Astrocyte (in vitro differentiated cells and primary cell): Measurements from ENCODE around the gene DIAPH3. TPM values are rescaled to one million over a fixed set of nuclear protein-coding genes. Genes with fewer than 3 reads are reported as not detected.

Experiments used
- DNase-seq: peaks from one replicate; pipeline ENCODE4 v3.0.0-alpha.2; 2010; ENCODE audit warnings: low read depth
- FAIRE-seq: peaks from 2 replicates; lab custom pipeline; 2011; peaks lifted over from hg19 to GRCh38; lab: Jason Lieb, UNC
- H2AFZ ChIP-seq: 2 replicates; pipeline ENCODE4 v1.6.0; 2012; ENCODE audit warnings: low read depth, low read length, inconsistent platforms
- H3K27ac ChIP-seq: 2 replicates; pipeline ENCODE4 v1.5.1; 2011; ENCODE audit warnings: low read depth, low read length, inconsistent platforms
- H3K27me3 ChIP-seq: 2 replicates; pipeline ENCODE4 v1.6.0; 2011; ENCODE audit warnings: low read length, inconsistent platforms; ENCODE audit not compliant: insufficient read depth
- H3K36me3 ChIP-seq: 2 replicates; pipeline ENCODE4 v1.5.1; 2011; ENCODE audit warnings: low read length, inconsistent platforms; ENCODE audit not compliant: insufficient read depth
- H3K4me1 ChIP-seq: 2 replicates; pipeline ENCODE4 v1.5.1; 2011; ENCODE audit warnings: low read length, inconsistent platforms; ENCODE audit not compliant: insufficient read depth
- H3K4me2 ChIP-seq: 2 replicates; pipeline ENCODE4 v1.6.0; 2012; ENCODE audit warnings: low read length, inconsistent platforms
- H3K4me3 ChIP-seq: 2 replicates; pipeline ENCODE4 v1.5.1; 2011; ENCODE audit warnings: low read depth, mild to moderate bottlenecking, low read length, inconsistent platforms; ENCODE audit not compliant: insufficient read depth
- H3K79me2 ChIP-seq: 2 replicates; pipeline ENCODE4 v1.6.0; 2012; ENCODE audit warnings: mild to moderate bottlenecking, low read length, inconsistent platforms; ENCODE audit not compliant: insufficient read depth
- H3K9ac ChIP-seq: 2 replicates; pipeline ENCODE4 v1.6.0; 2012; ENCODE audit warnings: mild to moderate bottlenecking, low read length, inconsistent platforms
- H3K9me3 ChIP-seq: 2 replicates; pipeline ENCODE4 v1.5.1; 2012; ENCODE audit warnings: low read depth, mild to moderate bottlenecking, low read length, inconsistent platforms; ENCODE audit not compliant: insufficient read depth
- H4K20me1 ChIP-seq: 2 replicates; pipeline ENCODE4 v1.6.0; 2012; ENCODE audit warnings: low read length, inconsistent platforms; ENCODE audit not compliant: insufficient read depth
- H3K27ac Mint-ChIP-seq: one replicate; pipeline ENCODE4 v1.8.0; 2021; ENCODE audit warnings: mild to moderate bottlenecking, mixed read lengths; ENCODE audit not compliant: unreplicated experiment
- H3K27me3 Mint-ChIP-seq: one replicate; pipeline ENCODE4 v1.8.0; 2021; ENCODE audit warnings: low read depth, mixed read lengths; ENCODE audit not compliant: unreplicated experiment
- H3K36me3 Mint-ChIP-seq: one replicate; pipeline ENCODE4 v1.8.0; 2021; ENCODE audit warnings: low read depth, mixed read lengths; ENCODE audit not compliant: unreplicated experiment
- H3K4me1 Mint-ChIP-seq: one replicate; pipeline ENCODE4 v1.8.0; 2021; ENCODE audit warnings: low read depth, mixed read lengths; ENCODE audit not compliant: unreplicated experiment
- H3K4me3 Mint-ChIP-seq: one replicate; pipeline ENCODE4 v1.8.0; 2021; ENCODE audit warnings: mild to moderate bottlenecking, moderate library complexity, mixed read lengths; ENCODE audit not compliant: unreplicated experiment
- H3K9me3 Mint-ChIP-seq: one replicate; pipeline ENCODE4 v1.8.0; 2021; ENCODE audit warnings: mild to moderate bottlenecking, mixed read lengths; ENCODE audit not compliant: unreplicated experiment
- CTCF ChIP-seq: IDR thresholded peaks from 2 replicates; pipeline ENCODE4 v1.5.1; 2011; ENCODE audit warnings: low read depth, mild to moderate bottlenecking, inconsistent platforms, low read length, moderate library complexity; ENCODE audit not compliant: insufficient read depth
- EZH2 ChIP-seq: IDR thresholded peaks from 2 replicates; pipeline ENCODE4 v1.6.1; 2012; ENCODE audit warnings: mild to moderate bottlenecking, low read length, inconsistent platforms; ENCODE audit not compliant: insufficient read depth
- total RNA-seq: library from RNA; stranded (reverse); gene quantifications from 2 replicates; pipeline ENCODE4 v1.2.1, GENCODE V29; 2021

DIAPH3 gene
- total RNA-seq, 1 donor from 2014 or later, result 19.0 TPM

DNA sequence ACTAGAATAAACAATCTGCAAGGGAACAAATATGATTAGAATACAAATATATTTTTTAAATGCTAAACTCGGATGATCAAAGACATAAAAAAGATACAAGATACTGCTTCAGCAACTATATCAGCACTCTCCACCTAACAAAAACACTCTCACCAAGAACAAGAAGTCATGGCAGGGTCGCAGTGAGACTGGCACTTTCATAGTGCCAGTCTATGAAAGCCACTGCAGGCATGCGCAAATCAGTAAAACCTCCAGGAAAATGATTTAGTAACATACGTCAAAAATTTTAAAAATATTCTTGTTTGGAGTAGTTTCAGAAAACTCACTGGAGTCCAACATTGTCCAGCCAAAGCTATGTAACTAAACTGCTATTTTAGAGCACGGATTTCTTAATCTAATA is 295.9 kb downstream of the DIAPH3 start:
- H3K36me3 ChIP-seq, result no peaks in the 10 kb centered on the region
- DNase-seq (no peak), FAIRE-seq (no peak)
- no peaks in the 10 kb centered on the region for H4K20me1 ChIP-seq
- Mint-ChIP-seq H3K4me3 (no peak overlapping the region), H3K36me3 (no peaks in the 10 kb centered on the region), H3K9me3 (no peaks in the 10 kb centered on the region), H3K27ac (no peak overlapping the region), H3K27me3 (no peaks in the 10 kb centered on the region), H3K4me1 (no peaks in the 10 kb centered on the region)
- no peaks in the 10 kb centered on the region for H3K79me2 ChIP-seq
- H3K4me3 ChIP-seq, result no peak overlapping the region
- H3K9ac ChIP-seq, result no peak overlapping the region
- H3K27me3 ChIP-seq, result no peaks in the 10 kb centered on the region
- TF ChIP-seq CTCF (no peak), EZH2 (no peak)
- H2AFZ ChIP-seq, result no peak overlapping the region
- H3K27ac ChIP-seq, result no peak overlapping the region
- H3K9me3 ChIP-seq, result no peaks in the 10 kb centered on the region
- no peak overlapping the region for H3K4me2 ChIP-seq
- no peaks in the 10 kb centered on the region for H3K4me1 ChIP-seq

GRCh38 chr13:59865398-59865797 is 298.3 kb downstream of the DIAPH3 start:
- no peak for FAIRE-seq
- no peaks in the 10 kb centered on the region for H3K36me3 Mint-ChIP-seq
- Histone ChIP-seq H3K4me3 (no peak overlapping the region), H4K20me1 (no peaks in the 10 kb centered on the region), H3K27me3 (no peaks in the 10 kb centered on the region), H3K79me2 (no peaks in the 10 kb centered on the region), H3K4me2 (no peak overlapping the region), H3K9me3 (no peaks in the 10 kb centered on the region), H2AFZ (no peak overlapping the region), H3K27ac (no peak overlapping the region), H3K4me1 (no peaks in the 10 kb centered on the region), H3K36me3 (no peaks in the 10 kb centered on the region), H3K9ac (no peak overlapping the region)
- H3K4me1 Mint-ChIP-seq, result no peaks in the 10 kb centered on the region
- TF ChIP-seq CTCF (no peak), EZH2 (no peak)
- no peaks in the 10 kb centered on the region for H3K27me3 Mint-ChIP-seq
- no peak overlapping the region for H3K27ac Mint-ChIP-seq
- DNase-seq, result peak; percentile 40
- no peaks in the 10 kb centered on the region for H3K9me3 Mint-ChIP-seq
- no peak overlapping the region for H3K4me3 Mint-ChIP-seq

DNA sequence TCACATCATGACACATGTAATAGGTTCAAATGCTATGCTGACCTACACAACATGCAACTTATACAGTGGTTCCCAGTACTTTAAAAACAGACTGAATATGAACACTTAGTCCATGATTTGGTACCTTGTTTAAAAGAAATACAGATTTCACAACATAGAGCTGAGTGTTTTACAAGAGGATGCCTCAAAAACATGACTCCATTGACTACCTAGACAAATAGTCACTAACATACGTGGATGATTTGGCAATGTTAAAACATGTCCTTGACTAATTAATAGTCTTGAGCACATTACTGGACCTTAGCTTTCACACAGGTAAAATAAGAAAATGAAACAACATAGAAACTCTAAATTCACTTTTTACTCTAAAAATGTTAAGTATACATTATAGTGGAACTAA is 300.1 kb downstream of the DIAPH3 start:
- Mint-ChIP-seq H3K9me3 (no peaks in the 10 kb centered on the region), H3K27ac (no peak overlapping the region), H3K4me1 (no peaks in the 10 kb centered on the region), H3K4me3 (no peak overlapping the region), H3K36me3 (no peaks in the 10 kb centered on the region), H3K27me3 (no peaks in the 10 kb centered on the region)
- Histone ChIP-seq H3K4me3 (no peak overlapping the region), H3K4me1 (no peaks in the 10 kb centered on the region), H3K27me3 (no peaks in the 10 kb centered on the region), H3K27ac (no peak overlapping the region), H3K9me3 (no peaks in the 10 kb centered on the region), H4K20me1 (no peaks in the 10 kb centered on the region), H2AFZ (no peak overlapping the region), H3K9ac (no peak overlapping the region), H3K79me2 (no peaks in the 10 kb centered on the region), H3K36me3 (no peaks in the 10 kb centered on the region), H3K4me2 (no peak overlapping the region)
- FAIRE-seq (no peak), DNase-seq (no peak)
- TF ChIP-seq CTCF (no peak), EZH2 (no peak)
